Measurements from ENCODE around the gene POLE.
A peak's percentile ranks its signal among the peaks of the same experiment; 100 is the strongest.

Gene POLE

DNA sequence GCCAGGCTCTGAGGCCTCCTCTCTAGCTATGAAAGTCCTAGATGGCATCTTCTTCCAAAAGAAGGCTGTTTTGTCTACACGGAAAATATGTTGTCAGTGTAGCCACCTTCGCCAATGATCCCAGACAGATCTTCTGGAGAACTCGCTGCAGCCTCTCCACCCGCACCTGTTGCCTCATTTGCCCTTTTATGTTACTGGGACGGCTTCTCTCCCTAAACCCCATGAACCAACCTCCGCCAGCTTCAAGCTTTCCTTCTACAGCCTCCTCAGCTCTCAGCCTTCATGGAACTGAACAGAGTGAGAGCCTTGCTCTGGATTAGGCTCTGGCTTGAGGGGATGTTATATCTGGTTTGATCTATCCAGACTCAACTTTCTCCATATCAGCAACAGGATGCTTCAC lies 57.8 kb downstream of the POLE start:
- no peak for DNase-seq (ENCODE audit: low read depth in 2 of 2)

DNA sequence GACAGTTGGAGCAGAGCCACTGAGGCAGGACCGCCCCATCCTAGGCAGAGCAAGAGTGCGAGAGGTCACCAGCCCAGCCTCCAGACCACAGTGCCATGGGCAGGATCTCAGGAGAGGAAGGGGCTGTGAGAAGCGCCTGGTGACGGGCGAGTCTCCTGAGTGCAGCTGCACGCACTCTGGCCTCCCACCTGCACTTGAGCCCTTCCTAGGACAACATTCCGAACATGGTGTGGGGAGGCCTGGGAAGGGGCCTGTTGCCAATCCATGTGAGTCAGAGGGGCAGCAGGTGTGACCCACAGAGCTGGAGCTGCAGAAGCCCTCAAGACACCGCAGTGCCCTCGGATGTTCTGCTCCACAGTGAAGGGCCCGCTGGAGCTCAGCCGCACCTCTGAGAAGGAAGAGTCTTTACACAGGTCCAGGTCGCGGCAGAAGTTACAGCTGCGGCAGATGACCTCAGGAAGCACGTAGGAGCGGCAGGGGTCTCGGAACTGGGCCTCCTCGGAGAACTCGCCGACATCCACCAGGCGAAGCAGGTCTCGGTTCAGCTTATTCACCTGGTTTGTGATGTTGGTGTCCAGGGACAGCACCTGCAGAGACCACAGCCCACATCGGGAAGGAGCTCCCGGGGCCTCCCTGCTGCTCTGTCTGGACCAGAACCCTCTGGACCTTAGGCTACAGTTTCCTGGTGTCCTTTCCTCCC lies 61.3 kb downstream of the POLE start:
- no peak for DNase-seq (ENCODE audit: low read depth in 2 of 2)

DNA sequence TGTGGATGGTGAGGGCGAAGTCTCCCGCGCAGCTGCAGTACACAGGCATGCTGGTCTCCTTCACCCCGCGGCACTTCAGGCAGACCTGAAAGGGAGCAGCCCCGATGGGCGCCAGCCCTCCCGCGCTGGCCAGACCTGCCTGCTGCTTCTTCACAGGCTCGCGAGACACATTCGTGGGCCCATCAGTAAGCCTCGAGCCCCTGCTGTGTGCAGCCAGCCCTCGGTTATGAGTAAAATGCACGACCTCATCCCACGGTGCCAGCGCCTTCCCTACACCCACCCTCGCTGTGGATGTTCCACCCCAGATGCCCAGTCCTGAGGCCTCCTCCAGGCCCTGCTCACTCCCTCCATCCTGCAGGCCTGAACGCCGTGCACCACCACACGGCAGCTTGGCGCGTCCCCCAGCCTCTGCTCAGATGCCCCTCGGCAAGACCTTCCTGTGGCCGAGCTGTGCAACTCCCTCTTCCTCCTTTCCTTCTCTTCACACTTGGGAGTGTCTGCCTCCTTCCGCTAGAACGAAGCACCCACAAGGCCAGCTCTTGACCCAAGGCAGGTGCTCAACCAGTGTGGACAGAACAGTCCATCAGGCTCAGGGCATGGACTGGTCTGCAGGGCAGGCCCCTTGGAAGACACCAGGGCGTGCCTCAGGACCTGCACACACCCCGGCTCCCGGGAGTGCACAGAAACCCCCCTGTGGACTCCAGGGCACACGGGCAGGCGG lies 62.1 kb downstream of the POLE start:
- no peak for DNase-seq (ENCODE audit: low read depth in 2 of 2)

DNA sequence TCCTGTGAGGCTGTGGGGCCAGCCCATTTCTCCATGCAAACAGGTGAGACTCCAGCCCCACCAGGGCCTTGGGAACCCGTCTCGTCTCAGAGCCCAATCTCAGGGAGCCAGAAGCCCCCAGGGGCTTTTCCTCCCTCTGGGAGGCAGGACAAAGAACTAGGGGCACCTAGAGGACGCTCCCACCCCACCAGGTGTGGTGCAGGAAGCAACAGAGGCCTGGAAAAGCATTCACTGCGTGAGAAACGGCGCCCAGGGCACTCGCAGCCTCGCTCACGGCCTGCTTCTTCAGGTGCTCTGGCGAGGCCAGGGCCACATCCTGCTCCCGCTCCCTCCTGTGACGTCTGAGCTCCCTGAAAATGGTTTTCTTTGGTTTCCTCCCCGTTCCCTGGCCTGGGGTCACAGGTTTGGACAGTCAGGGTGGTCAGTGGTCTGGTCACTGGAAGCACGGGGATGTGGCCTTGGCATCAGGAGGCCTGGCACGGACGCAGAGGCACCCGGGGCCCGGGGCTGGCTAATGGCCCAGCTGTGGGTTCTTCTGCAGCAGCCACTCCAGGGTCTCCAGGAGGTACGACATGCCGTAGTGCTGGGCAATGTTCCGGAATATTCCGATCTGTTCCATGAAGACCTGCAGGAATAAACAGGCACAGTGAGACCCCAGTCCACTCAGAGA lies 62.8 kb downstream of the POLE start:
- DNase-seq (ENCODE audit: low read depth in 2 of 2), result no peak

DNA sequence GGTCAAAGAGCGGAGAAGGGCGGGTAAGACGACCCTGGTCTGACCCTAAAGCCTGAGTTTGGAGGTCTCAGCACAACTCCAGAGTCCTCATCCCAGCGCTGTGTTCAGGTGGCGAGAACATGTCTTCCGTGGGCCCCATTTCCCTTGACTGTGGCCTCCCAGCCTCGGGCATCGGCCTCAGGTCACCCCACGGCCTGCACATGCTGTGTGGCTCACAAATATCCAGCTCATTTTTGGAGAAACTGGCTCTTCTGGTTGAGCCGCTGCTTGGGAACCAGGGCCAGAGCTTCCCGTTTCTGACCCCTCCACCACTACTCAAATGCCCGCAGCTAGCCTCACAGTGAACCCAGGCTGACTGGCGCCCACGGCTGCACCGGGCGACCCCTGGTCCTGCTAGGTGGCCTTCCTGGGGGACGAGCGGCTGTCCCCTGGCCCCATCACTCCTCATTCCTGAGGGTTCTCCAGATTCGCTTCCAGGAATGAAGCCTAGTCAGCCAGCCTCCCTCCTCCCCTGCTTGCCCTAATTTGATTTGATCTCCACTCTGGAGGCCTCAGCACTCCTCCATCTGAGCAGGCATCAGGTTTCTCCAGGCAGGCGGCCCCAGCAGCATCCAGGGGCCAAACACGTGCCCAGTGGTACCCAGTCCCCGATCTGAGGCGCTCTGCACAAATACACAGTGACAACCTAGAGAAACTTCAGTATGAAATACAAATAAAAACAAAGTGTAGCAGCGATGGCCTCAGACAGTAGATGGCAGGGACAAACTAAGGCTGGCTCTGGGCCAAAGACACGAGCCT lies 63.9 kb downstream of the POLE start:
- no peak for DNase-seq (ENCODE audit: low read depth in 2 of 2)

DNA sequence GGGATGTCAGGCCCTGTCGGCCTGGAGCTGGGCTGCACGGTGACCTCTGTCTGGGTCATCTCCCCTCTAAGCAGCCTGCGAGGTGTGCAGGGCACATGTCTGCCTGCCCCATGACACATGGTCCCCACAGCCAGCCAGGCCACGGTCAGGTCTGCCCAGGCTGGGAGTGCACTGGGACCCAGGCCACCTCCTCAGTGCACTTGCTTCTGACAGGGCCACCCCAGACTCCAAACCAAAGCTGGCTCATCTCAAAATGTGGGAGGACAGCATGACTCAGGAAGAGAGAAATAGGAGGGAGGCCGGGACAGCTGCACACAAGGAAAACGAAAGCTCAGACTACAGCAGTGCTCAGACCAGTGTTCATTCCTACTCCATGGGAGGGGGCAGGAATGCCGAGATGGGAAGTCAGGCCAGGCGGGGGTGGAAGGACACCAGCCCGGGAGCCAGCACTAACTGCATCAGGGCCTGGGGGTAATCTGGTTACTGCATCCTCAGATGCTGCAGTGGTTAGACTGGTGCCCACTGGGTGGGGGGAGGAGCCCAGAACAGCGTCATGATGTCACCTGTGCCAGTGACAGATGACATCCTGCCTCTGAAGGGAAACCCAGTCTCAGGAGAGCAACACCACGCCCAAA lies 64.6 kb downstream of the POLE start:
- no peak for DNase-seq (ENCODE audit: low read depth in 2 of 2)

DNA sequence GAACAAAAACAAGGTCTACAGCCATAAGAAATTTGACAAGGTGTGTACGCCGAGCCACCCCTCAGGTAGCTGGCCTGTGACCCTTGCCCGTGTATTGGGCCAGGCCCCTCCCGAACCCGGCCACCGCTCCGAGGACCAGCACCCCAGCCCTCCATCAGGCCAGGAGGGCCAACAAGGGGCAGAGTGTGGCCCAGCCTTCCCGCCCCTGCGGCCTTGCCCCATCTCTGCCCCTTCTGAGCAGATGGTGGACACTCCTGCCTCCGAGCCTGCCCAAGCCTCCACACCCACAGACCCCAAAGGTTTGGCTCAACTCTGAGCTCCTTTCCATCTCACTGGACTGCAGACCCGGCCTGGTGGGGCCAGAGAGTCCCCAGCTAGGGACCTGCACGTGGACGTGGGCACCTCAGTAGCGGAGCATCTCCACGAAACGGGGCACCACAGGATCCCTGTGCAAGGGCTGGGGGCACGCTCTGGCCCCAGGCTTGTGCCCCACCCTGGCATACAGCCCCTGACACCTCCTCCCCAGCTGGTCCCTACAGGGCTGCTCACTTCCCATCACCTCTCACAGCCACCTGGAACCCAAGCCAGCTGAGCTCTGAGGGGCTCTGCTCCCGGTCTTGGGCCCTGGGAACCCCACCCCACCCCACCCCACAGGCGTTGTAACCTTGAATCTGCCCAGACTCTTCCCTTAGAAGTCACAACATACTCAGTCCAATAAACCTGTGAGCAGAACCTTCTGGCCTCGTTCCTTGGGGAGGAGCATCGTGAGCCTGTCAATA lies 65.3 kb downstream of the POLE start:
- no peak for DNase-seq (ENCODE audit: low read depth in 2 of 2)

DNA sequence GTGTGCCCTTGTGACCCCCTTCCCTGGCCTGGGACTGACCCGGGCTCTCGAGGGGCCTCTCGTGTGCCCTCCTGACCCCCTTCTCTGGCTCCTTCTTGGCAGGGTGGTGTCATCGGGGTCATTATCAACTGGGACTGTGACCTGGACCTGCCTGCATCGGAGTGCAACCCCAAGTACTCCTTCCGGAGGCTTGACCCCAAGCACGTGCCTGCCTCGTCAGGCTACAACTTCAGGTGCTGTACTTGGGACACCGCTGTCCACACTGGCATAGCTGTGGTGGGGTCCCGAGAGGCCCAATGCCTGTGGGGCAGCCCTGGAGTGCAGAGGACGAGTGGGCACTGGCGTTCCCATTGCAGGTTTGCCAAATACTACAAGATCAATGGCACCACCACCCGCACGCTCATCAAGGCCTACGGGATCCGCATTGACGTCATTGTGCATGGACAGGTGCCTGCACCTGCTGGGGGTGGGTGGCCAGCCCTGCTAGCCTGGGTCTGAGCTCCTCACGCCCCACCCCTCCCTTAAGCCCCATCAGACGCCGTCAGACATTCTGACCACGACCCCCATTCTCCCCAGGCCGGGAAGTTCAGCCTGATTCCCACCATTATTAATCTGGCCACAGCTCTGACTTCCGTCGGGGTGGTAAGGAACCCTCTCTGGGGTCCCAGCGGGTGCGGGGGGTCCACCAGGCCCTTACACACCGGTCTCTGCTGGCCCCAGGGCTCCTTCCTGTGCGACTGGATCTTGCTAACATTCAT lies 66.1 kb downstream of the POLE start:
- DNase-seq (ENCODE audit: low read depth in 2 of 2), result no peak

DNA sequence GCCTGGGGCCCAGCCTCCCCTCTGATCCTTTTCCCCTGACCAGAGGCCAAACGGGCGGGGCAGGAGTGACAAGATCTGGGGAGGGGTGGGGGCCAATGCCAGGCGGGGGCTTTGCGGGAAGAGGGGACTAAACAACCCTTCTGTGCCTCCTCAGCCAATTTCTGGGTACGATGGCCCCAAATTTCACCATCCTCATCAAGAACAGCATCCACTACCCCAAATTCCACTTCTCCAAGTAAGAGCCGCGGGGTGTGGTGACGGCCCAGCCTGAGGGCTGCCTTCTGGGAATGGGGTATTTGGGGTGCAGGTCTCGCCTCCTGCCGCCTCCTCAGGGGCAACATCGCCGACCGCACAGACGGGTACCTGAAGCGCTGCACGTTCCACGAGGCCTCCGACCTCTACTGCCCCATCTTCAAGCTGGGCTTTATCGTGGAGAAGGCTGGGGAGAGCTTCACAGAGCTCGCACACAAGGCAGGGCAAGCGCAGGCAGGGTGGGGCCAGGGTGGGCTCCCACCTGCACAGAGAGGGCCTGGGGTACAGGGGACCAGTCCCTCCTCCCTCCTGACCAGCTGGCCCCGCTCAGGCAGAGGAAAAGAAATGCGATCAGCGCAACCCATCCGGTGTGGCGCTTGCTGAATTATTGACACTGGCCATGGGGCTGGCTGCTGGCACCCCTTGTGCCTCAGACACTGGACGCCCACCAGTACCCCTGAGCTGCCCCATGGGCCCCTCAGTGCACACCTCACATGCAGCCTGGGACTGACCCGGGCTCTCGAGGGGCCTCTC lies 66.8 kb downstream of the POLE start:
- no peak for DNase-seq (ENCODE audit: low read depth in 2 of 2)

DNA sequence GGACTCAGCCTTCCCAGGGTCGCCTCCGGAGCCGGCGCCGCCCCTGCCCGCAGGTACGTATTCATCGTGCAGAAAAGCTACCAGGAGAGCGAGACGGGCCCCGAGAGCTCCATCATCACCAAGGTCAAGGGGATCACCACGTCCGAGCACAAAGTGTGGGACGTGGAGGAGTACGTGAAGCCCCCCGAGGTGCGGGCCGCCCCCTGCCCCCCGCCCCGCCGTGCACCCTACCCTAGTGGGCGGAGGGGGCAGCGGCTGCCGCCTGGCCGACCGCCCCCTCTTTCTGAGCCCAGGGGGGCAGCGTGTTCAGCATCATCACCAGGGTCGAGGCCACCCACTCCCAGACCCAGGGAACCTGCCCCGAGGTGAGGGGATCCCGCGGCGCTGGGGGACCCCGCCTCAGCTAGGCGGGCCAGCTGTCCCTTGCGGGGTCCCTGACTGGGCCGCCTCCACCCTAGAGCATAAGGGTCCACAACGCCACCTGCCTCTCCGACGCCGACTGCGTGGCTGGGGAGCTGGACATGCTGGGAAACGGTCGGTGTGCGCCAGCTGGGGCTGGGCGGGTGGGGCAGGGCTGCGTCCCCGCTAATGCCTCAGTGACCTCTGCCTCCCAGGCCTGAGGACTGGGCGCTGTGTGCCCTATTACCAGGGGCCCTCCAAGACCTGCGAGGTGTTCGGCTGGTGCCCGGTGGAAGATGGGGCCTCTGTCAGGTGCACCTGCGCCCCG lies 67.6 kb downstream of the POLE start:
- no peak for DNase-seq (ENCODE audit: low read depth in 2 of 2)

DNA sequence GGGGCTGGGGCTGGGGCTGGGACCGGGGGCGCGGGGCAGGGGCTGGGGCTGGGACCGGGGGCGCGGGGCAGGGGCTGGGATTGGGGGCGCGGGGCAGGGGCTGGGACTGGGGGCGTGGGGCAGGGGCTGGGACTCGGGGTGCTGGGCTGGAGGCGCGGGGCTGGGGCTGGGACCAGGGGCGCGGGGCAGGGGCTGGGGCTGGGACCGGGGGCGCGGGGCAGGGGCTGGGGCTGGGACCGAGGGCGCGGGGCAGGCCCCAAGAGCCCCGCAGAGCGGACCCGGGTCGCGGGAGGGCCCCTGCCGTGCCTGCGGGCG lies 68.1 kb downstream of the POLE start:
- no peak for DNase-seq (ENCODE audit: low read depth in 2 of 2)

DNA sequence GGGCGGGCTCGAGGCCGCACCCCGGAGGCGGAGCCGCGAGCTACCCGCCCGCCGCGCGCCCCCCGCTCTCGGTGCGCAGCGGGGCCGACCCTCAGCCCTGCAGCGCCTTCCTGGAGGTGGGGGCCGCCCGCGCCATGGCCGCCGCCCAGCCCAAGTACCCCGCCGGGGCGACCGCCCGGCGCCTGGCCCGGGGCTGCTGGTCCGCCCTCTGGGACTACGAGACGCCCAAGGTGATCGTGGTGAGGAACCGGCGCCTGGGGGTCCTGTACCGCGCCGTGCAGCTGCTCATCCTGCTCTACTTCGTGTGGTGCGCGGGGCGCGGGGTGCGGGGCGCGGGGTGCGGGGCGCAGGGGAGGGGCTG lies 68.5 kb downstream of the POLE start, which contains the start of gene P2RX2:
Gene P2RX2, plus strand, starts transcription at position 94 of the 361 bp plus-strand sequence. Its CDS starts 41 bp downstream, at position 135.
- no peak for DNase-seq (ENCODE audit: low read depth in 2 of 2)

DNA sequence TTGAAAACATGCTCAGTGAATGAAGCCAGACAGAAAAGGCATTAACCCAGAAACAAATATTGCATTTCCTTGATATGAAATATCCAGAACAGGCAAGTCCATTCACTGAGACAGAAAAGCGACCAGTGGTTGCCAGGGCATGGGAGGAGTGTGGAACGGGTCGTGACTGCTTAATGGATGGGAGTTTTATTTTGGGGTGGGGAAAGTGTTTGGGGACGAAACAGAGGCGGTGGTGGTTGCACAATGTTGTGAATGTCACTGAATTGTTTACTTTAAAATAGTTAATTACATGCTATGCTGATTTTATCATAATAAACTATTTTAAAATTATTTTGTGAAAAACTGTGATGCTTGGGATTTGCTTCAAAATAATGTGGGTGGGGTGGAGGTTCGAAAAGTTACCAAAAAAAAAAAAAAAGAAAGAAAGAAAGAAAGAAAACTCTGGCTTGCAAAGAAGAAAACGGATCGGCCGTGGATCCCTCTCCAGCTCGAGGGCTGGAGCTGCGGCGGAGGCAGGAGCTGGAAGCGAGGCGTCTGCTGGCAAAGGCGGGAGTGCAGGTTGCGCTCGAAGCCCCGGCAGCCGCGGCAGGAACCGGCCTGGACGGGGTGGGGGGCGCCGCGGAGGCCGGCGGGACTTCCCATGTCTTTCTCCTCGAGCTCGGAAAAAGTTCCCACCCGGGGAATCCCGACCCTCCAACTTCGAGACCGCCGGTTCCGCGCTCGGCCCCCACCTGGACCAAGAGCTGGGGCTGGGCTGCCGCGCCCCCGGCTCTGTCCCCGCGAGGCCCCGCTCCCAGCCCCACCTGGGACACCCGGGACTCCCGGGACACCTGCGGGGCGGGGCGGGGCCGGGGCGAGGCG lies 69.1 kb downstream of the POLE start:
- no peak for DNase-seq (ENCODE audit: low read depth in 2 of 2)

DNA sequence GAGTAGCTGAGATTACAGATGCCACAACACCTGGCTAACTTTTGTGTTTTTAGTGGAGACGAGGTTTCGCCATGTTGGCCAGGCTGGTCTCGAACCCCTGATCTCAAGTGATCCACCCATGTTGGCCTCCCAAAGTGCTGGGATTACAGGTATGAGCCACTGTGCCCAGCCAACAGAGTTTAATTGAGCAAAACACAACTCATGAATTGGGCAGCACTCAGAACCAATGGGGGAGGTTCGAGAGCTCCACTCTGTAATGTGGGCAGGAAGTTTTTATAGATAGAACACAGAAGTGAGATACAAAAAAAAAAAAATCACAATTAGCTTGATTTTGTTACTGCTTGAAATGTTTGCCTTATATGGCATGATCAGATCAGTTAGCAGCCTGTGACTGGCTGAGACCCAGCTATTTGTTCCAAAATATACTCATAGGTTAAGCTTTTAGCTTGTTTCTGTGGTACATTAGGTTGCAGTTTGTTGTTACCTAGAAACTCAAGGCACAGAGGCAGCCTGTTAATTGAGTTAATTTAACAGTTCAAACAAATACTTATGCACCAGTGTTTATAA lies 69.9 kb downstream of the POLE start:
- no peak for DNase-seq (ENCODE audit: low read depth in 2 of 2)

DNA sequence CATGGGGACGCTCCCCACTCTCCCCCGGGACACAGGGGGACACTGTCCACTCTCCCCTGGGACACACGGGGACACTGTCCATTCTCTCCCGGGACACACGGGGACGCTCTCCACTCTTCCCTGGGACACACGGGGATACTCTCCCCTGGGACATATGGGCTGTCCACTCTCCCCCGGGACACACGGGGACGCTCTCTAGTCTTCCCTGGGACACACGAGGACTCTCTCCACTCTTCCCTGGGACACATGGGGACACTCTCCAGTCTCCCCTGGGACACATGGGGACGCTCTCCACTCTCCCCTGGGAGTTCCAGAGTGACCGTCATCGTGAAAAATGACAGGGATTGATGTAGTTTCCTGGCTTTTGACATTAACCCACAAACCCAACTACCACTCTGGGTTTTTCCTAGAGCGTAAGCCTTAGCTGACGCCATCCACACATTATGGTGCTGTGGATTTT lies 71.5 kb downstream of the POLE start:
- DNase-seq (ENCODE audit: low read depth in 2 of 2), result no peak

DNA sequence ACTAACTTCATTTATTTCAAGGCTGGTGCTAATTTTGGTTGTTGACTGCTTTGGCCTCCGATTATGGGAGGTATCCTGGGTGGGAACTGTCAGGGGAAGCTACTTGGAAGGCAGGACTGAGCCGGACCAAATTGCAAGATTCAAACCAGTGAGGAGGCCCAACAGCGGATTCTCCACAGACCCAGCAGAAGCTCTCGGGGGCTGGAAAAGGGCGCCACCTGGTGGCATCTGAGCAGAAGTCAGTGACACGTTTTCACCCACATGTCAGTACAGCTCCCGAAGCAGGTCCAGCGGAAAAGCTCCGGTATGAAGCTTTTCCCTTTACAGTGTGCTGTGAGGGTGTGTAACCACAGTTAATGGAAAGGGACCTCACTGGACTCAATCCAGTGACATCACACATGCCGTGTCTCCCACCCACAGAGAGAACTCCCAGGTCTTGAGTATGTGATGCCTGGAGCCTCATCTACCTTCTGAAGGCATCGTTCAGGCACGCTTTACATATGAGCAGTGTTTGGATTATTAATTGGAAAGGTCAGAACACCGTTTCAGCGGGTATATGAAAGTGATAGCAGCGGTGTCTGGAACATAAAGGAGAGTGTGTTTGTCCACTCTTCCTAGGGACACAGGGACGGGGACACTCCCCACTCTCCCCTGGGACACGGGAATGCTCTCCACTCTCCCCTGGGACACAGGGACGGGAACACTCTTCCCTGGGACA lies 72.1 kb downstream of the POLE start:
- DNase-seq (ENCODE audit: low read depth in 2 of 2), result peak; percentile 75 to 76

DNA sequence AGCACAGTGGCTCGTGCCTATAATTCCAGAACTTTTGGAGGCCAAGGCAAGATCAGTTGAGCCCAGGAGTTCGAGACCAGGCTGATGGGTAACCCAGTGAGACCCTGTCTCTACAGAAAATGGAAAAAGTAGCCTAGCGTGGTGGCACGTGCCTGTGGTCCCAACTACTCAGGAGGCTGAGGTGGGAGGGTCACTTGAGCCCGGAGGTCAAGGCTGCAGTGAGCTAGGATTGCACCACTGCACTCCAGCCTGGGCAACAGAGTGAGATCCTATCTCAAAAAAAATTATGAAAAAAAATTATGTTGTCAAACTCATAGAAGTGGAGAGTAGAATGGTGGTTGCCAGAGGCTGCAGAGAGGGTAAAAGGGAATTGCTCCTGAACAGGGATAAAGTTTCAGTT lies 73.1 kb downstream of the POLE start:
- no peak for DNase-seq (ENCODE audit: low read depth in 2 of 2)
